Measurements from ENCODE around the gene ECM2. TPM values are rescaled to one million over a fixed set of nuclear protein-coding genes. Genes with fewer than 3 reads are reported as not detected.

The ECM2 gene
- total RNA-seq, 1 donor from 2014 or later = 10.8 TPM

- Histone ChIP-seq H3K4me3 (no peak overlapping the region), H3K36me3 (no peaks in the 10 kb centered on the region), H3K27me3 (no peaks in the 10 kb centered on the region), H3K4me1 (no peaks in the 10 kb centered on the region), H3K27ac (no peak overlapping the region), H3K9me3 (no peaks in the 10 kb centered on the region)
- intact Hi-C loops (cut with DNase I) = no loop called here
- TF ChIP-seq CTCF (IDR thresholded peaks at IDR 0.05) (no peak), POLR2A (IDR thresholded peaks at IDR 0.05) (no peak), POLR2AphosphoS5 (IDR thresholded peaks at IDR 0.05; ENCODE audit: insufficient read depth in 1 of 2, low read depth in 1 of 2) (no peak)
- DNase-seq (ENCODE audit: extremely low spot score in 2 of 2) = no peak
These were observed 15.0 kb upstream of the ECM2 start for GRCh38 chr9:92550765-92551164.

DNA sequence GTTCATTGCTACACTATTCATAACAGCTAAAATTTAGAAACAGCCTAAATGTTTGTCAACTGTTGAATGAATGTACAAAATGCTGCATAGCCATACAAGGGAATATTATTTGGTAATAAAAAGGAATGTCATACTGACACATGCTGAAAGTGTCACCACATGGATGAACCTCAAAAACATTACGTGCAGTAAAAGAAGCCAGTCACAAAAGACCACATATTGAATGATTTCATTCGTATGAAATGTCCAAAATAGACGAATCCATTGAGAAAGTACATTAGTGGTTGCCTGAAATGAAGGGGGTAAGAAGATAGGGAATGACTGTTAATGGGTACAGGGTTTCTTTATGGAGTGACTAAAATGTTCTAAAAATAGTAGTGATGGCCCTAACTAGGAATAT lies 11.6 kb upstream of the ECM2 start:
- no peak for DNase-seq (ENCODE audit: extremely low spot score in 2 of 2)
- no peak overlapping the region for H3K27ac ChIP-seq
- H3K27me3 ChIP-seq = no peaks in the 10 kb centered on the region
- TF ChIP-seq POLR2AphosphoS5 (IDR thresholded peaks at IDR 0.05; ENCODE audit: insufficient read depth in 1 of 2, low read depth in 1 of 2) (no peak), CTCF (IDR thresholded peaks at IDR 0.05) (no peak), POLR2A (IDR thresholded peaks at IDR 0.05) (no peak)
- intact Hi-C loops (cut with DNase I) = no loop called here
- H3K9me3 ChIP-seq = no peaks in the 10 kb centered on the region
- H3K4me1 ChIP-seq = no peaks in the 10 kb centered on the region
- no peaks in the 10 kb centered on the region for H3K36me3 ChIP-seq
- no peak overlapping the region for H3K4me3 ChIP-seq

GRCh38 chr9:92545002-92545510 lies 9.3 kb upstream of the ECM2 start:
- intact Hi-C loops (cut with DNase I) = no loop called here
- no peaks in the 10 kb centered on the region for H3K4me1 ChIP-seq
- H3K4me3 ChIP-seq = no peak overlapping the region
- no peak for TF ChIP-seq POLR2A (IDR thresholded peaks at IDR 0.05)
- no peaks in the 10 kb centered on the region for H3K27me3 ChIP-seq
- H3K9me3 ChIP-seq = no peaks in the 10 kb centered on the region
- no peak overlapping the region for H3K27ac ChIP-seq
- no peak for DNase-seq (ENCODE audit: extremely low spot score in 2 of 2)
- no peaks in the 10 kb centered on the region for H3K36me3 ChIP-seq

GRCh38 chr9:92543972-92544371 lies 8.2 kb upstream of the ECM2 start:
- intact Hi-C loops (cut with DNase I) = no loop called here
- no peak for DNase-seq (ENCODE audit: extremely low spot score in 2 of 2)
- no peak for TF ChIP-seq POLR2A (IDR thresholded peaks at IDR 0.05)
- TF ChIP-seq POLR2AphosphoS5 (IDR thresholded peaks at IDR 0.05; ENCODE audit: insufficient read depth in 1 of 2, low read depth in 1 of 2) = peak in 1 of 2 donors; percentile 50
- no peak for TF ChIP-seq CTCF (IDR thresholded peaks at IDR 0.05)
- Histone ChIP-seq H3K9me3 (no peaks in the 10 kb centered on the region), H3K36me3 (no peaks in the 10 kb centered on the region), H3K4me1 (no peaks in the 10 kb centered on the region), H3K27me3 (no peaks in the 10 kb centered on the region), H3K4me3 (no peak overlapping the region), H3K27ac (no peak overlapping the region)

- Histone ChIP-seq H3K36me3 (no peaks in the 10 kb centered on the region), H3K4me3 (no peak overlapping the region), H3K27ac (no peak overlapping the region), H3K4me1 (peaks cover 9% of the 10 kb centered on the region), H3K27me3 (no peaks in the 10 kb centered on the region), H3K9me3 (no peaks in the 10 kb centered on the region)
- no peak for DNase-seq (ENCODE audit: extremely low spot score in 2 of 2)
- no peak for TF ChIP-seq POLR2AphosphoS5 (IDR thresholded peaks at IDR 0.05; ENCODE audit: insufficient read depth in 1 of 2, low read depth in 1 of 2)
- intact Hi-C loops (cut with DNase I) = no loop called here
These were observed 2.8 kb upstream of the ECM2 start for GRCh38 chr9:92538541-92538940.

DNA sequence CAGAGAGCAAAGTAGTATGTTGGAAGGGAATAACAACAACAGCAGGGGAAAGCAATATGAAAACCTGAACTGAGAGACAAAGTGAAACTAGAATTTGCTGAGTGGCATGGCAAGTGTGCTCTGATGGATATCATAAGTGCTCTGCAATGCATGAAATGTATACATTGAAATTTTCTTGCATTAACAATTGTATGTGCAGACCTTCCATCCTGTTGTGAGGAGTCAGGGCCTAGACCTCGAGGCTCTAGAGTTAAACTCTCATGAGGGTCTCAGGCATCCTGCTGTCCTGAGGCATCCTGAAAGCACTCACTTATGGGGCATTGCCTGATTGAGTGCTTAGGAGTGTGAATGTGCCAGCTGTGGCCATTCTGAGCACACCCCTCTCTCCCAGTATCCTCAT lies 1.1 kb downstream of the ECM2 start:
- no peaks in the 10 kb centered on the region for H3K9me3 ChIP-seq
- H3K27me3 ChIP-seq = no peaks in the 10 kb centered on the region
- TF ChIP-seq CTCF (IDR thresholded peaks at IDR 0.05) (no peak), POLR2A (IDR thresholded peaks at IDR 0.05) (no peak), POLR2AphosphoS5 (IDR thresholded peaks at IDR 0.05; ENCODE audit: insufficient read depth in 1 of 2, low read depth in 1 of 2) (no peak)
- peak overlapping the region; percentile 20 to 28 for H3K4me3 ChIP-seq
- intact Hi-C loops (cut with DNase I) = no loop called here
- peaks cover 9% of the 10 kb centered on the region for H3K4me1 ChIP-seq
- no peaks in the 10 kb centered on the region for H3K36me3 ChIP-seq
- DNase-seq (ENCODE audit: extremely low spot score in 2 of 2) = no peak
- H3K27ac ChIP-seq = peak overlapping the region; percentile 74
